Hepatocyte (in vitro differentiated cells): ENCODE data around the gene STUB1. TPM values are rescaled to one million over a fixed set of nuclear protein-coding genes. Genes with fewer than 3 reads are reported as not detected.

ENCODE experiments used
- DNase-seq: peaks from one replicate; pipeline ENCODE4 v3.0.0-alpha.2; 2016; ENCODE audit warnings: low spot score
- H2AFZ ChIP-seq: fragments of 200-600 bp; sonication (generic); 2 replicates; pipeline ENCODE4 v1.6.0; 2016; ENCODE audit warnings: antibody characterized with exemption, mild to moderate bottlenecking
- H3K27ac ChIP-seq: fragments of 200-600 bp; sonication (generic); 2 replicates; pipeline ENCODE4 v1.5.1; 2016; ENCODE audit warnings: mild to moderate bottlenecking
- H3K27me3 ChIP-seq: fragments of 200-600 bp; sonication (generic); 2 replicates; pipeline ENCODE4 v1.6.1; 2016
- H3K36me3 ChIP-seq: fragments of 200-600 bp; sonication (generic); replicated peaks from 2 replicates; pipeline ENCODE4 v1.5.1; 2016; ENCODE audit warnings: low read depth; ENCODE audit not compliant: insufficient read depth
- H3K4me1 ChIP-seq: fragments of 200-600 bp; sonication (generic); 2 replicates; pipeline ENCODE4 v1.5.1; 2016; ENCODE audit warnings: mild to moderate bottlenecking, moderate library complexity; ENCODE audit not compliant: insufficient read depth
- H3K4me2 ChIP-seq: fragments of 200-600 bp; sonication (generic); 2 replicates; pipeline ENCODE4 v1.6.0; 2016
- H3K4me3 ChIP-seq: fragments of 200-600 bp; sonication (generic); 2 replicates; pipeline ENCODE4 v1.5.1; 2016; ENCODE audit warnings: mild to moderate bottlenecking
- H3K79me2 ChIP-seq: fragments of 200-600 bp; sonication (generic); 2 replicates; pipeline ENCODE4 v1.6.0; 2017; ENCODE audit warnings: mild to moderate bottlenecking
- H3K9me2 ChIP-seq: fragments of 200-600 bp; sonication (generic); replicated peaks from 2 replicates; pipeline ENCODE4 v1.6.0; 2017; ENCODE audit warnings: mild to moderate bottlenecking; ENCODE audit not compliant: insufficient read depth
- H3K9me3 ChIP-seq: fragments of 200-600 bp; sonication (generic); 2 replicates; pipeline ENCODE4 v1.5.1; 2016; ENCODE audit warnings: low read depth, mild to moderate bottlenecking
- H4K20me1 ChIP-seq: fragments of 200-600 bp; sonication (generic); 2 replicates; pipeline ENCODE4 v1.6.0; 2016; ENCODE audit warnings: mild to moderate bottlenecking; ENCODE audit not compliant: insufficient read depth, poor library complexity, severe bottlenecking
- EZH2 ChIP-seq: fragments of 200-600 bp; sonication (generic); IDR thresholded peaks from 2 replicates; pipeline ENCODE4 v1.6.1; 2016; ENCODE audit warnings: antibody characterized with exemption, mild to moderate bottlenecking, borderline replicate concordance
- EZH2phosphoT487 ChIP-seq: fragments of 200-600 bp; sonication (generic); IDR thresholded peaks from one replicate; pipeline ENCODE4 v1.6.1; 2018; ENCODE audit warnings: antibody characterized with exemption, mild to moderate bottlenecking, low read depth, moderate library complexity; ENCODE audit not compliant: unreplicated experiment, severe bottlenecking
- WGBS: methylation state at CpG from one replicate; pipeline ENCODE4 v1.1.6; 2016; ENCODE audit warnings: low lambda C conversion rate; ENCODE audit errors: missing lambda C conversion rate; 5-methylcytosine and 5-hydroxymethylcytosine counted together
- polyA plus RNA-seq: library from polyadenylated mRNA; unstranded; fragments of >200 nt; fragmentation: Nextera tagmentation; extraction: Ambion mirVana; gene quantifications from 2 replicates; pipeline ENCODE4 v1.2.1, GENCODE V29; 2016
- total RNA-seq: library from RNA; depleted of rRNA; stranded (reverse); fragments of >200 nt; gene quantifications from 2 replicates; pipeline ENCODE4 v1.2.3, GENCODE V29; 2014
- TF ChIP-seq, protein P1 (sequence below): fragments of 200-600 bp; sonication (generic); IDR thresholded peaks from 2 replicates; pipeline ENCODE4 v1.5.1; 2016; ENCODE audit warnings: antibody characterized with exemption, mild to moderate bottlenecking; ENCODE audit not compliant: poor library complexity

The STUB1 gene
- total and polyA plus RNA-seq, 2 experiments from 2014 or later = 116 to 249 TPM

DNA sequence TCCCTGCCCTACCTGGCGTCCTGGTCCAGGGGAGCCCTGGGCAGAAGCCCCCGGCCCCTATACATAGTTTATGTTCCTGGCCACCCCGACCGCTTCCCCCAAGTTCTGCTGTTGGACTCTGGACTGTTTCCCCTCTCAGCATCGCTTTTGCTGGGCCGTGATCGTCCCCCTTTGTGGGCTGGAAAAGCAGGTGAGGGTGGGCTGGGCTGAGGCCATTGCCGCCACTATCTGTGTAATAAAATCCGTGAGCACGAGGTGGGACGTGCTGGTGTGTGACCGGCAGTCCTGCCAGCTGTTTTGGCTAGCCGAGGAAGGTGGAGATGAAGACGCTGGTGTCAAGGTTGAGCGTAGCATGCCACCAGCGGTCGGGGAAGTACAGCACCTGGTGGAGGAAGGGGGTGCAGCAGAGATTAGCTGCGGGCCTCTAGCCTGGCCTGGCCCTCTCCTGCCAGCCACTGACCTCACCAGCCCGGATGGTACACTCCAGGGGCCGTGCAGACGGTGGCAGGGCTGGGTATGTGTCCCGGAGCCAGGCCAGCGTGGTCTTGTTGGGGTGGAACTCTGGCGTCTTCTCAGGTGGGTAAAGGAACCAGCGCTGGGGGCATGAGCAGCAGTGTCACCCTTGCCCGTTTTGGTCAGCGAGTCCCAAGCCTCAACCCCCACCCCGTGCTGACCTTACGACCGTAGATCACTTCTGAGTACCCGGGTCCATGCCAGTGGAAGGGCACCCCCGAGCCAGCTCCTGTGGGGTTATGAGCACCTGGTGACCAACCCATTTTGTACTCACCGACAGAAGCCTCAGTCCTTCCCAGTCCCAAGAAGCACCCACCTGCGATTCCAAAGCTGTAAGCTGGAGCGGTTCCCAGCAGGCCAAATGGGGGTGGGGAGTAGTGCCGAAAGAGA, 2.5 kb downstream of the STUB1 start:
- no peak overlapping the region for H2AFZ ChIP-seq
- no peaks in the 10 kb centered on the region for H3K27me3 ChIP-seq
- no peaks in the 10 kb centered on the region for H3K36me3 ChIP-seq
- no peaks in the 10 kb centered on the region for H3K9me2 ChIP-seq
- peaks cover 32% of the 10 kb centered on the region for H3K79me2 ChIP-seq
- H3K9me3 ChIP-seq = no peaks in the 10 kb centered on the region
- peak overlapping the region; percentile 98 for H3K4me2 ChIP-seq
- H3K4me1 ChIP-seq = peaks cover 32% of the 10 kb centered on the region
- 90% methylated on average over 36 of the region's 36 CpGs for WGBS
- no peak for TF ChIP-seq EZH2
- TF ChIP-seq, protein P1, sequence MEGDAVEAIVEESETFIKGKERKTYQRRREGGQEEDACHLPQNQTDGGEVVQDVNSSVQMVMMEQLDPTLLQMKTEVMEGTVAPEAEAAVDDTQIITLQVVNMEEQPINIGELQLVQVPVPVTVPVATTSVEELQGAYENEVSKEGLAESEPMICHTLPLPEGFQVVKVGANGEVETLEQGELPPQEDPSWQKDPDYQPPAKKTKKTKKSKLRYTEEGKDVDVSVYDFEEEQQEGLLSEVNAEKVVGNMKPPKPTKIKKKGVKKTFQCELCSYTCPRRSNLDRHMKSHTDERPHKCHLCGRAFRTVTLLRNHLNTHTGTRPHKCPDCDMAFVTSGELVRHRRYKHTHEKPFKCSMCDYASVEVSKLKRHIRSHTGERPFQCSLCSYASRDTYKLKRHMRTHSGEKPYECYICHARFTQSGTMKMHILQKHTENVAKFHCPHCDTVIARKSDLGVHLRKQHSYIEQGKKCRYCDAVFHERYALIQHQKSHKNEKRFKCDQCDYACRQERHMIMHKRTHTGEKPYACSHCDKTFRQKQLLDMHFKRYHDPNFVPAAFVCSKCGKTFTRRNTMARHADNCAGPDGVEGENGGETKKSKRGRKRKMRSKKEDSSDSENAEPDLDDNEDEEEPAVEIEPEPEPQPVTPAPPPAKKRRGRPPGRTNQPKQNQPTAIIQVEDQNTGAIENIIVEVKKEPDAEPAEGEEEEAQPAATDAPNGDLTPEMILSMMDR = no peak
- no peak for TF ChIP-seq EZH2phosphoT487
- DNase-seq = no peak
- H4K20me1 ChIP-seq = peaks cover 27% of the 10 kb centered on the region
- H3K27ac ChIP-seq = no peak overlapping the region
- no peak overlapping the region for H3K4me3 ChIP-seq

- H3K27ac ChIP-seq = peak overlapping the region; percentile 65
- H2AFZ ChIP-seq = peak overlapping the region; percentile 39
- peaks cover 27% of the 10 kb centered on the region for H4K20me1 ChIP-seq
- no peaks in the 10 kb centered on the region for H3K36me3 ChIP-seq
- peak overlapping the region; percentile 57 for H3K4me3 ChIP-seq
- H3K4me2 ChIP-seq = peak overlapping the region; percentile 98
- 22% methylated on average over 48 of the region's 57 CpGs for WGBS
- peak; percentile 43 for DNase-seq
- H3K9me3 ChIP-seq = no peaks in the 10 kb centered on the region
- peaks cover 32% of the 10 kb centered on the region for H3K4me1 ChIP-seq
- H3K79me2 ChIP-seq = peaks cover 33% of the 10 kb centered on the region
- no peaks in the 10 kb centered on the region for H3K27me3 ChIP-seq
- no peaks in the 10 kb centered on the region for H3K9me2 ChIP-seq
- TF ChIP-seq, protein P1 = no peak
- TF ChIP-seq EZH2phosphoT487 (no peak), EZH2 (no peak)
Measured at GRCh38 chr16:683396-684070, 3.3 kb downstream of the STUB1 start.

DNA sequence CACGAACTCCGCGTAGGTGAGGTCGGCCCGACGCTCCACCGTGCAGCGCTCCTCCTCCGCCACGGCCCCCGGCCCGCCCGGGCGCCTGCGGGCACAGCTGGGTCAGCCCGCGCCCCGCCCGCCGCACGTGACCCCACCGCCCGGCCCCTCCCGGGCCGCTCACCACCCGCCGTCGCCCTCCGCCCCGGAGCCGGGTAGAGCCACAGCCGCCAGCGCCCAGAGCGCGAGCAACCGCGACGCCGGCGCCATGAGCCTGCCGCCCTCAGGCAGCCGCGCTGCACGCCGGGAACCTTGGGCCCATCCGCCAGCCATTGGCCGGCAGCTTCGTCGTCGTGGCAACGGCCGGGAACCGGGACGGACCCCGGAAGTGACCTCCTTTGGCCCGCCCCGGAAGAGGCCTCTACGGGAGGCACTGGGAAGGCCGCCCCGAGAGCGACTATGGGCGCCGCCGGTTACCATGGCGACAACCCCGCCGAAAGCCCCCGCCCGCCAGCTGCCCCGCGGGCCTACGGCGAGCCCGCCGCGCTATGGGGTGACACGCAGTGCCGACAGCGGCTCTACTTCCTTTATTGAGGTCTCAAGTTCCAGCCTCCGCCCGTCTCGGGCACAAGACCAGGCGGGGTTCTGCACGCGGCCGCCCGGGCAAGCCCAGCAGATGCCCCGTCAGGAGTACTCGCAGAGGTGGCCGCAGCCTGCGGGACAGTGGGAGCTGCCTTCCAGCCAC, 4.0 kb downstream of the STUB1 start, which contains the start of gene JMJD8:
Gene JMJD8 (minus strand): TSS at position 264 of the 724 bp plus-strand sequence. CDS start 15 bp downstream, at position 249.
- peak within 1 kb of the TSS; percentile 98 for H3K4me2 ChIP-seq
- TF ChIP-seq EZH2 (no peak), EZH2phosphoT487 (no peak)
- TF ChIP-seq, protein P1 = no peak
- peaks cover 31% of the 10 kb centered on the region for H3K4me1 ChIP-seq
- no peaks in the 10 kb centered on the region for H3K36me3 ChIP-seq
- H2AFZ ChIP-seq = peak within 1 kb of the TSS; percentile 56
- peak; percentile 98 for DNase-seq
- H3K4me3 ChIP-seq = peak within 1 kb of the TSS; percentile 57
- H3K27ac ChIP-seq = peak within 1 kb of the TSS; percentile 81
- peaks cover 27% of the 10 kb centered on the region for H4K20me1 ChIP-seq
- no peaks in the 10 kb centered on the region for H3K27me3 ChIP-seq
- no peaks in the 10 kb centered on the region for H3K9me3 ChIP-seq
- H3K79me2 ChIP-seq = peaks cover 40% of the 10 kb centered on the region
- WGBS = 20% methylated on average over 44 of the region's 91 CpGs
- no peaks in the 10 kb centered on the region for H3K9me2 ChIP-seq
